Measurements from ENCODE around the gene CD99L2.

The CD99L2 gene

GRCh38 chrX:150806827-150807226 lies 91.6 kb downstream of the CD99L2 start:
- H3K27me3 ChIP-seq (ENCODE audit: insufficient read depth, low read length, poor library complexity), result no peaks in the 10 kb centered on the region
- H3K9ac ChIP-seq (ENCODE audit: low read length), result no peak overlapping the region
- H2AK5ac ChIP-seq (ENCODE audit: low read length), result no peak overlapping the region
- H4K5ac ChIP-seq (ENCODE audit: low read length), result no peak overlapping the region
- no peak overlapping the region for H2BK15ac ChIP-seq (replicated peaks; ENCODE audit: low read depth)
- no peak overlapping the region for H3K27ac ChIP-seq (ENCODE audit: low read depth, low read length)
- H2BK5ac ChIP-seq (ENCODE audit: low read length), result no peak overlapping the region
- H3K4me2 ChIP-seq (ENCODE audit: low read length), result no peak overlapping the region
- H3K4me1 ChIP-seq (ENCODE audit: control insufficient read depth, low read depth, low read length), result no peaks in the 10 kb centered on the region
- no peak overlapping the region for H2BK120ac ChIP-seq (ENCODE audit: low read depth, low read length)
- no peaks in the 10 kb centered on the region for H3K79me2 ChIP-seq (ENCODE audit: control insufficient read depth, insufficient read depth, low read length)
- no peak overlapping the region for H3K23ac ChIP-seq (ENCODE audit: low read length)
- DNase-seq, result no peak
- no CpG with 5 or more reads among the region's 1 CpG for WGBS (ENCODE audit: extremely low coverage, insufficient coverage, low lambda C conversion rate)
- H3K4ac ChIP-seq (ENCODE audit: low read depth, low read length), result no peak overlapping the region
- no peak overlapping the region for H3K18ac ChIP-seq (ENCODE audit: low read length)
- H3K4me3 ChIP-seq (ENCODE audit: low read length), result no peak overlapping the region
- H3K36me3 ChIP-seq (ENCODE audit: control insufficient read depth, insufficient read depth, low read length), result no peaks in the 10 kb centered on the region
- H4K8ac ChIP-seq (ENCODE audit: low read depth, low read length), result no peak overlapping the region
- H3K79me1 ChIP-seq (ENCODE audit: low read length), result no peaks in the 10 kb centered on the region
- H3K56ac ChIP-seq (ENCODE audit: low read length), result no peak overlapping the region

GRCh38 chrX:150805736-150806135 lies 92.7 kb downstream of the CD99L2 start:
- H3K23ac ChIP-seq (ENCODE audit: low read length), result no peak overlapping the region
- H2AK5ac ChIP-seq (ENCODE audit: low read length), result no peak overlapping the region
- H3K4me3 ChIP-seq (ENCODE audit: low read length), result no peak overlapping the region
- H3K4ac ChIP-seq (ENCODE audit: low read depth, low read length), result no peak overlapping the region
- H3K79me1 ChIP-seq (ENCODE audit: low read length), result no peaks in the 10 kb centered on the region
- H3K18ac ChIP-seq (ENCODE audit: low read length), result no peak overlapping the region
- no peak overlapping the region for H3K9ac ChIP-seq (ENCODE audit: low read length)
- H2BK120ac ChIP-seq (ENCODE audit: low read depth, low read length), result no peak overlapping the region
- no peak overlapping the region for H3K56ac ChIP-seq (ENCODE audit: low read length)
- no peak for DNase-seq
- no peak overlapping the region for H3K27ac ChIP-seq (ENCODE audit: low read depth, low read length)
- H2BK15ac ChIP-seq (replicated peaks; ENCODE audit: low read depth), result no peak overlapping the region
- H3K4me2 ChIP-seq (ENCODE audit: low read length), result no peak overlapping the region
- no peaks in the 10 kb centered on the region for H3K36me3 ChIP-seq (ENCODE audit: control insufficient read depth, insufficient read depth, low read length)
- no peaks in the 10 kb centered on the region for H3K27me3 ChIP-seq (ENCODE audit: insufficient read depth, low read length, poor library complexity)
- no peak overlapping the region for H2BK5ac ChIP-seq (ENCODE audit: low read length)
- no peak overlapping the region for H4K8ac ChIP-seq (ENCODE audit: low read depth, low read length)
- H4K5ac ChIP-seq (ENCODE audit: low read length), result no peak overlapping the region
- H3K79me2 ChIP-seq (ENCODE audit: control insufficient read depth, insufficient read depth, low read length), result no peaks in the 10 kb centered on the region
- no CpG with 5 or more reads among the region's 2 CpGs for WGBS (ENCODE audit: extremely low coverage, insufficient coverage, low lambda C conversion rate)
- no peaks in the 10 kb centered on the region for H3K4me1 ChIP-seq (ENCODE audit: control insufficient read depth, low read depth, low read length)

- Histone ChIP-seq H3K4ac (ENCODE audit: low read depth, low read length) (no peak overlapping the region), H3K27ac (ENCODE audit: low read depth, low read length) (no peak overlapping the region), H3K79me1 (ENCODE audit: low read length) (no peaks in the 10 kb centered on the region), H3K56ac (ENCODE audit: low read length) (no peak overlapping the region), H3K27me3 (ENCODE audit: insufficient read depth, low read length, poor library complexity) (no peaks in the 10 kb centered on the region), H3K18ac (ENCODE audit: low read length) (no peak overlapping the region), H3K9ac (ENCODE audit: low read length) (no peak overlapping the region), H2AK5ac (ENCODE audit: low read length) (no peak overlapping the region), H3K4me3 (ENCODE audit: low read length) (no peak overlapping the region), H3K79me2 (ENCODE audit: control insufficient read depth, insufficient read depth, low read length) (no peaks in the 10 kb centered on the region), H3K36me3 (ENCODE audit: control insufficient read depth, insufficient read depth, low read length) (no peaks in the 10 kb centered on the region), H4K5ac (ENCODE audit: low read length) (no peak overlapping the region), H2BK15ac (replicated peaks; ENCODE audit: low read depth) (no peak overlapping the region), H3K23ac (ENCODE audit: low read length) (no peak overlapping the region), H4K8ac (ENCODE audit: low read depth, low read length) (no peak overlapping the region), H2BK5ac (ENCODE audit: low read length) (no peak overlapping the region), H3K4me1 (ENCODE audit: control insufficient read depth, low read depth, low read length) (no peaks in the 10 kb centered on the region), H2BK120ac (ENCODE audit: low read depth, low read length) (no peak overlapping the region), H3K4me2 (ENCODE audit: low read length) (no peak overlapping the region)
- no peak for DNase-seq
- no CpG with 5 or more reads among the region's 5 CpGs for WGBS (ENCODE audit: extremely low coverage, insufficient coverage, low lambda C conversion rate)
These were observed 105.4 kb downstream of the CD99L2 start for GRCh38 chrX:150792949-150793527.

GRCh38 chrX:150790021-150790420 lies 108.4 kb downstream of the CD99L2 start:
- Histone ChIP-seq H3K4me1 (ENCODE audit: control insufficient read depth, low read depth, low read length) (no peaks in the 10 kb centered on the region), H4K8ac (ENCODE audit: low read depth, low read length) (no peak overlapping the region), H2BK5ac (ENCODE audit: low read length) (no peak overlapping the region), H3K27me3 (ENCODE audit: insufficient read depth, low read length, poor library complexity) (no peaks in the 10 kb centered on the region), H3K23ac (ENCODE audit: low read length) (no peak overlapping the region), H3K79me2 (ENCODE audit: control insufficient read depth, insufficient read depth, low read length) (no peaks in the 10 kb centered on the region), H3K4me3 (ENCODE audit: low read length) (no peak overlapping the region), H3K4ac (ENCODE audit: low read depth, low read length) (no peak overlapping the region), H3K79me1 (ENCODE audit: low read length) (no peaks in the 10 kb centered on the region), H3K4me2 (ENCODE audit: low read length) (no peak overlapping the region), H3K56ac (ENCODE audit: low read length) (no peak overlapping the region), H2BK15ac (replicated peaks; ENCODE audit: low read depth) (no peak overlapping the region), H3K9ac (ENCODE audit: low read length) (no peak overlapping the region), H3K18ac (ENCODE audit: low read length) (no peak overlapping the region), H4K5ac (ENCODE audit: low read length) (no peak overlapping the region), H2BK120ac (ENCODE audit: low read depth, low read length) (no peak overlapping the region), H2AK5ac (ENCODE audit: low read length) (no peak overlapping the region), H3K36me3 (ENCODE audit: control insufficient read depth, insufficient read depth, low read length) (no peaks in the 10 kb centered on the region), H3K27ac (ENCODE audit: low read depth, low read length) (no peak overlapping the region)
- no peak for DNase-seq
- WGBS (ENCODE audit: extremely low coverage, insufficient coverage, low lambda C conversion rate), result no CpG with 5 or more reads among the region's 1 CpG

GRCh38 chrX:150781677-150782076 lies 116.8 kb downstream of the CD99L2 start:
- Histone ChIP-seq H4K5ac (ENCODE audit: low read length) (no peak overlapping the region), H3K27ac (ENCODE audit: low read depth, low read length) (no peak overlapping the region), H2BK5ac (ENCODE audit: low read length) (no peak overlapping the region), H3K36me3 (ENCODE audit: control insufficient read depth, insufficient read depth, low read length) (no peaks in the 10 kb centered on the region), H3K23ac (ENCODE audit: low read length) (no peak overlapping the region), H3K4ac (ENCODE audit: low read depth, low read length) (no peak overlapping the region), H3K4me2 (ENCODE audit: low read length) (no peak overlapping the region), H3K18ac (ENCODE audit: low read length) (no peak overlapping the region), H3K56ac (ENCODE audit: low read length) (no peak overlapping the region), H2BK15ac (replicated peaks; ENCODE audit: low read depth) (no peak overlapping the region), H2BK120ac (ENCODE audit: low read depth, low read length) (no peak overlapping the region), H3K79me2 (ENCODE audit: control insufficient read depth, insufficient read depth, low read length) (no peaks in the 10 kb centered on the region), H3K9ac (ENCODE audit: low read length) (no peak overlapping the region), H3K4me3 (ENCODE audit: low read length) (no peak overlapping the region), H3K4me1 (ENCODE audit: control insufficient read depth, low read depth, low read length) (no peaks in the 10 kb centered on the region), H4K8ac (ENCODE audit: low read depth, low read length) (no peak overlapping the region), H3K27me3 (ENCODE audit: insufficient read depth, low read length, poor library complexity) (no peaks in the 10 kb centered on the region), H3K79me1 (ENCODE audit: low read length) (no peaks in the 10 kb centered on the region), H2AK5ac (ENCODE audit: low read length) (no peak overlapping the region)
- no peak for DNase-seq
- WGBS (ENCODE audit: extremely low coverage, insufficient coverage, low lambda C conversion rate), result no CpG with 5 or more reads among the region's 10 CpGs

- H3K4me3 ChIP-seq (ENCODE audit: low read length), result no peak overlapping the region
- no peak overlapping the region for H3K9ac ChIP-seq (ENCODE audit: low read length)
- H3K56ac ChIP-seq (ENCODE audit: low read length), result no peak overlapping the region
- WGBS (ENCODE audit: extremely low coverage, insufficient coverage, low lambda C conversion rate), result no CpG with 5 or more reads among the region's 8 CpGs
- no peak overlapping the region for H3K18ac ChIP-seq (ENCODE audit: low read length)
- H3K4me2 ChIP-seq (ENCODE audit: low read length), result no peak overlapping the region
- no peak overlapping the region for H3K27ac ChIP-seq (ENCODE audit: low read depth, low read length)
- no peak overlapping the region for H4K8ac ChIP-seq (ENCODE audit: low read depth, low read length)
- no peak overlapping the region for H3K4ac ChIP-seq (ENCODE audit: low read depth, low read length)
- H2BK15ac ChIP-seq (replicated peaks; ENCODE audit: low read depth), result no peak overlapping the region
- H2BK120ac ChIP-seq (ENCODE audit: low read depth, low read length), result no peak overlapping the region
- DNase-seq, result no peak
- no peak overlapping the region for H3K23ac ChIP-seq (ENCODE audit: low read length)
- no peak overlapping the region for H2BK5ac ChIP-seq (ENCODE audit: low read length)
- no peaks in the 10 kb centered on the region for H3K79me1 ChIP-seq (ENCODE audit: low read length)
- H3K27me3 ChIP-seq (ENCODE audit: insufficient read depth, low read length, poor library complexity), result no peaks in the 10 kb centered on the region
- no peaks in the 10 kb centered on the region for H3K36me3 ChIP-seq (ENCODE audit: control insufficient read depth, insufficient read depth, low read length)
- no peaks in the 10 kb centered on the region for H3K4me1 ChIP-seq (ENCODE audit: control insufficient read depth, low read depth, low read length)
- H3K79me2 ChIP-seq (ENCODE audit: control insufficient read depth, insufficient read depth, low read length), result no peaks in the 10 kb centered on the region
- H2AK5ac ChIP-seq (ENCODE audit: low read length), result no peak overlapping the region
- no peak overlapping the region for H4K5ac ChIP-seq (ENCODE audit: low read length)
These were observed 119.1 kb downstream of the CD99L2 start for GRCh38 chrX:150779385-150779784.
